Adrenal gland (tissue), 12 donors: ENCODE data around the gene TPSD1. TPM values are rescaled to one million over a fixed set of nuclear protein-coding genes. Genes with fewer than 3 reads are reported as not detected.

ENCODE experiments used
- DNase-seq, 7 donors: peaks; one replicate each; pipeline ENCODE4 v3.0.0-alpha.2; 2019 to 2020
- H3K27ac ChIP-seq, 5 donors: fragments of 200-600 bp; sonication (generic) in 4 of 5; 1 replicate in 3 of 5; 2 replicates in 2 of 5; pipeline versions ENCODE4 v1.5.1 to v1.8.0; 2016 to 2020; ENCODE audit warnings: mild to moderate bottlenecking in 1 of 5
- H3K27me3 ChIP-seq: fragments of 200-600 bp; 2 replicates; pipeline ENCODE4 v1.8.0; 2021
- H3K36me3 ChIP-seq, 2 donors: fragments of 200-600 bp; replicated peaks in 1 of 2; 1 replicate in 1 of 2; 2 replicates in 1 of 2; pipeline versions ENCODE4 v1.5.1 to v1.8.0; 2018 to 2022
- H3K4me1 ChIP-seq, 2 donors: fragments of 200-600 bp; replicated peaks in 1 of 2; 1 replicate in 1 of 2; 2 replicates in 1 of 2; pipeline versions ENCODE4 v1.5.1 to v1.8.0; 2018 to 2021
- H3K4me3 ChIP-seq, 4 donors: fragments of 200-600 bp; sonication (generic) in 3 of 4; one replicate each; pipeline ENCODE4 v1.5.1; 2016 to 2018
- H3K9me3 ChIP-seq, 3 donors: fragments of 200-600 bp; sonication (generic) in 1 of 3; replicated peaks in 1 of 3; 1 replicate in 2 of 3; 2 replicates in 1 of 3; pipeline versions ENCODE4 v1.5.1 to v1.8.0; 2016 to 2021
- POLR2A ChIP-seq, 2 donors: fragments of 450-650 bp; IDR thresholded peaks; one replicate each; pipeline ENCODE4 v1.6.1; 2017; ENCODE audit warnings: antibody characterized with exemption in 2 of 2, mild to moderate bottlenecking in 2 of 2, moderate library complexity in 1 of 2
- WGBS, 4 donors: extraction: QIAGEN DNeasy Blood & Tissue Kit in 2 of 4; methylation state at CpG; one replicate each; pipeline versions ENCODE4 v1.1.5 to v1.1.7; 2013 to 2017; 5-methylcytosine and 5-hydroxymethylcytosine counted together
- intact Hi-C, 2 donors: fragments of 100-400 bp; cut with DNase I; formaldehyde crosslinking; loops; one replicate each; pipeline versions ENCODE4 v1.14.1 to v1.15.0; 2022 to 2023
- polyA plus RNA-seq, 3 donors: library from polyadenylated mRNA; stranded (reverse); fragments of 200-250 nt in 2 of 3; fragments of 350-450 nt in 1 of 3; fragmentation: Illumina TruSeq in 1 of 3; extraction: RNeasy Lipid Tissue Mini Kit (QIAGEN cat#74804) in 1 of 3; gene quantifications; one replicate each; pipeline ENCODE4 v1.2.3, GENCODE V29; 2013 to 2014
- total RNA-seq, 9 donors: library from RNA; depleted of rRNA in 4 of 9; stranded (reverse); fragments of >200 nt in 4 of 9; fragments of 120-200 nt in 1 of 9; fragmentation: NEBNext Ultra II Directional in 1 of 9; extraction: Animal tissue kit (Norgen Biotek cat#: 25700) in 1 of 9; gene quantifications; one replicate each; pipeline versions ENCODE4 v1.1.0 to v1.2.4, GENCODE V29; 2013 to 2023
- TF ChIP-seq, protein P1 (sequence below), 6 experiments: fragments of 450-650 bp in 4 of 6; fragments of 200-600 bp in 2 of 6; sonication (generic) in 1 of 6; IDR thresholded peaks; 1 replicate in 5 of 6; 2 replicates in 1 of 6; pipeline versions ENCODE4 v1.5.1 to v1.8.0; 2016 to 2021; ENCODE audit warnings: antibody characterized with exemption in 6 of 6, mild to moderate bottlenecking in 2 of 6, moderate library complexity in 1 of 6
- donor health status: healthy with polysubstance abuse.
- donor health status: Bipolar disorder and iron deficiency.
- donor health status: DM: yes; HTN: yes; CAD: no.
- donor health status: DM: no; HTN: no; CAD: no.
- donor health status: DM: no; HTN: no; CAD: no.
- donor health status: DM: yes; HTN: yes; CAD: no.

Gene TPSD1
- total and polyA plus RNA-seq, 12 donors, result 0.24 TPM; not detected in 11

DNA sequence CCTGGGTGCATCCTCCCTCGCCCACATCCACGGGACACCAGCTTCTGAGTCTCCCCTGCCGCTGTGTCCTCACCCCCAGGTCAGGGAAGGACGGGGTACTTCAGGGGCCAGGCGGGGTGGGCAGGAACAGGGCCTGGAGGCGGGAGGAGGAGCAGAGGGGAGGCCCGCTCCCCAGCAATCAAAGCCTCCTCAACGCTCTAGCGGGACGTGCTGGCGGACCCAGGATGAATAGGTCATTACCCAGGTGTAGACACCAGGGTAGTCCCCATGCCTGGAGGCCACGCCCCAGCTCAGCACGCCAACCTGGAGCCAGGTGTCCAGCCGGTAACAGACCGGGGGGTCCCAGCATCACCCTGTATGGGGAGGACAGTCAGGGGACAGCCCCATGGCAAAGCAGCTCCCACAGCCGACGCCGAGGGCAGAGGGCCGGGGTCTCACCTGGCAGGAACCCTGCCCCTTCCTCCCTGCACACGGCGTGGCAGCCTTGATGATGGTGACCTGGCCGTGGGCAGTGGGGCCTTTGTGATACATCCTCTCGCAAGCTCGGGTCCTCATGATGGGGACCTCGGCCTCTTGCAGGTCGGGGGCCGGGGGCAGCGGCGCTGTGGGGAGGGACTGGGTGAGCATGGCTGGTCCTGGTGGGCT is 24.2 kb downstream of the TPSD1 start:
- Histone ChIP-seq H3K4me1 (no peaks in the 10 kb centered on the region), H3K9me3 (no peaks in the 10 kb centered on the region), H3K4me3 (no peak overlapping the region), H3K27ac (no peak overlapping the region), H3K27me3 (peaks cover 14% of the 10 kb centered on the region), H3K36me3 (no peaks in the 10 kb centered on the region)
- no peak for DNase-seq
- intact Hi-C loops, result no loop called here
- WGBS, 4 donors, result 80 to 85% (median 82%) methylated on average over 4 to 29 of the region's 29 CpGs
- TF ChIP-seq POLR2A (IDR thresholded peaks at IDR 0.05), result no peak
- TF ChIP-seq, protein P1, sequence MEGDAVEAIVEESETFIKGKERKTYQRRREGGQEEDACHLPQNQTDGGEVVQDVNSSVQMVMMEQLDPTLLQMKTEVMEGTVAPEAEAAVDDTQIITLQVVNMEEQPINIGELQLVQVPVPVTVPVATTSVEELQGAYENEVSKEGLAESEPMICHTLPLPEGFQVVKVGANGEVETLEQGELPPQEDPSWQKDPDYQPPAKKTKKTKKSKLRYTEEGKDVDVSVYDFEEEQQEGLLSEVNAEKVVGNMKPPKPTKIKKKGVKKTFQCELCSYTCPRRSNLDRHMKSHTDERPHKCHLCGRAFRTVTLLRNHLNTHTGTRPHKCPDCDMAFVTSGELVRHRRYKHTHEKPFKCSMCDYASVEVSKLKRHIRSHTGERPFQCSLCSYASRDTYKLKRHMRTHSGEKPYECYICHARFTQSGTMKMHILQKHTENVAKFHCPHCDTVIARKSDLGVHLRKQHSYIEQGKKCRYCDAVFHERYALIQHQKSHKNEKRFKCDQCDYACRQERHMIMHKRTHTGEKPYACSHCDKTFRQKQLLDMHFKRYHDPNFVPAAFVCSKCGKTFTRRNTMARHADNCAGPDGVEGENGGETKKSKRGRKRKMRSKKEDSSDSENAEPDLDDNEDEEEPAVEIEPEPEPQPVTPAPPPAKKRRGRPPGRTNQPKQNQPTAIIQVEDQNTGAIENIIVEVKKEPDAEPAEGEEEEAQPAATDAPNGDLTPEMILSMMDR (IDR thresholded peaks at IDR 0.05), result no peak

DNA sequence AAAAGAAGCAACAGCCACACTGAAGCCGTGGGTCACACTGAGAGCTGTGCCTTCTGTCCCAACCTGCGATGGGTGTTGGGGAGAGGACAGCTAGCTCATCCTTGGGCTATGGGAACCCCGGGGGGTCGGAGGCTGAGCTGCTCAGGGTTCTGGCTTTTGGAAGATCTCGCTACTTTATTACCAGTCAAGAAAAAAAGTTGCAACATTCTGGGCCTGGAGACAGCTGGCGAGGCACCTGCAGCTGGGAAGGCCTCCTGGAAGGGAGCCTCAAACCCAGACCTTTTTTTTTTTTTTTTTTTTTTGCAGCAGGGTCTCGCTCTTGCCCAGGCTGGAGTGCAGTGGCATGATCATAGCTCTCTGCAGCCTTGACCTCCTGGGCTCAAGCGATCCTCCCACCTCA is 24.9 kb downstream of the TPSD1 start:
- no peak for DNase-seq
- WGBS, 4 donors, result 62 to 82% (median 74%) methylated on average over 4 to 8 of the region's 8 CpGs
- Histone ChIP-seq H3K9me3 (no peaks in the 10 kb centered on the region), H3K27ac (no peak overlapping the region), H3K36me3 (no peaks in the 10 kb centered on the region), H3K4me1 (no peaks in the 10 kb centered on the region), H3K4me3 (no peak overlapping the region), H3K27me3 (peaks cover 14% of the 10 kb centered on the region)
- TF ChIP-seq, protein P1 (IDR thresholded peaks at IDR 0.05), result no peak
- TF ChIP-seq POLR2A (IDR thresholded peaks at IDR 0.05), result no peak
- intact Hi-C loops, result no loop called here

DNA sequence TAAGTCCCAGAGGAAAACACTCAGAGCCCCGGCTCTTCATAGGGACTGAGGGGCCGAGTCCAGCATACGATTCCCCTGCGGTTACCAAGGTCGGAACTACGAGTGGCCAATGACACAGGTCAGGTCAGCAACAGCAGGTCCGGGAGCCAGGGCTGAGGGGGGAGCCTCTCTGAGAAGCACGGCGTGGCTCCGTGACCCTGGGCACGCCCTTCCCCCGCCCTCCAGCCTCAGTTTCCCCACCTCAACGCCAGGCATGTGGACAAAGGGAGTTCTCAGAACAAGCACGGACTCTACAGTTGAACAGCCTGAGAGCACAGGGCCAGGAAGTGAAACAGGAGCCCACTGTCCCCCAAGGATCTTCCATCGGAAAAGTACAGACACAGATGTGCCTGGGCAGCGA is 25.6 kb downstream of the TPSD1 start:
- no peak for DNase-seq
- H3K27ac ChIP-seq, result no peak overlapping the region
- intact Hi-C loops, result no loop called here
- no peaks in the 10 kb centered on the region for H3K36me3 ChIP-seq
- H3K27me3 ChIP-seq, result peaks cover 20% of the 10 kb centered on the region
- H3K4me3 ChIP-seq, result no peak overlapping the region
- WGBS, 4 donors, result 66 to 78% (median 71%) methylated on average over 15 to 16 of the region's 16 CpGs
- no peaks in the 10 kb centered on the region for H3K4me1 ChIP-seq
- TF ChIP-seq, protein P1 (IDR thresholded peaks at IDR 0.05), result no peak
- TF ChIP-seq POLR2A (IDR thresholded peaks at IDR 0.05), result no peak
- no peaks in the 10 kb centered on the region for H3K9me3 ChIP-seq

DNA sequence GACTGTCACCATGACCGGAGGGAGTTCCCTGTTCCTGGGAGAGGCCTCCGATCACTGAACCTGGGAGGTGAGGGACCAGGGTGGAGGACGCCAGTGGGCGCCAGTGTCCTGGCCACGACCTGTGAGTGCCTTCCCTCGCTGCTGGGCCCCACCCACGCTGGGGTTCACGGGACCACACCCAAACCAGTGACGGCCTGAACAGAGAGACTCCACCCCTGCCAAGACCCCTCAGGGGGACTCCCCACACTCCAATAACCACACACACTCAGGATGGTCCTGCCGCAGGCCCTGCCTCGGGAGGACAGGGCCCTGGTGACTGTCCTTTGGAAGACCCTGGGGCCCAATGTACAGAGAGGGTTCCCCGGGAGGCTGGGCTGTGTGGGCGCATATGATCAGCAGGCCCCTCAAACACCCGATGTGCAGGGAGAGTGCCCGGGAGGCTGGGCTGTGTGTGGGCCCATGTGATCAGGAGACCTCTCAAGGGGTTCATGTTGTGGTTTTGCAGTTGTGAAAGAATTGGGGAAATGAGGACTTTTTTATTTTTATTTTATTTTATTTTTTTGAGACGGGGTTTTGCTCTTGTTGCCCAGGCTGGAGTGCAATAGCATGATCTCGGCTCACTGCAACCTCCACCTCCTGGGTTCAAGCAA is 26.6 kb downstream of the TPSD1 start:
- Histone ChIP-seq H3K4me1 (no peaks in the 10 kb centered on the region), H3K9me3 (no peaks in the 10 kb centered on the region), H3K4me3 (no peak overlapping the region), H3K36me3 (no peaks in the 10 kb centered on the region), H3K27me3 (peaks cover 21% of the 10 kb centered on the region), H3K27ac (no peak overlapping the region)
- DNase-seq, result no peak
- no peak for TF ChIP-seq POLR2A (IDR thresholded peaks at IDR 0.05)
- TF ChIP-seq, protein P1 (IDR thresholded peaks at IDR 0.05), result no peak
- whole genome bisulfite sequencing, 4 donors, result 72 to 81% (median 79%) methylated on average over 14 to 17 of the region's 17 CpGs
- intact Hi-C loops, result no loop called here
